GM23338 (cell line): ENCODE measurements around the gene GPC5. TPM values are rescaled to one million over a fixed set of nuclear protein-coding genes. Genes with fewer than 3 reads are reported as not detected.

Experiments used
- ATAC-seq: fragments of 200-7000 bp; cut with Tn5 transposase; 3 replicates; pipeline ENCODE4 v1.9.1; 2020
- DNase-seq: peaks from one replicate; pipeline ENCODE4 v3.0.0-alpha.2; 2015; ENCODE audit warnings: low spot score
- H2AFZ ChIP-seq: fragments of 200-600 bp; sonication (generic); 2 replicates; pipeline ENCODE4 v1.8.0; 2016; ENCODE audit warnings: antibody characterized with exemption, mild to moderate bottlenecking, moderate library complexity
- H3F3A ChIP-seq: fragments of 200-600 bp; sonication (generic); replicated peaks from 2 replicates; pipeline ENCODE4 v1.8.0; 2017; ENCODE audit warnings: antibody characterized with exemption, mixed run types, low read depth
- H3K27ac ChIP-seq: fragments of 200-600 bp; sonication (generic); 2 replicates; pipeline ENCODE4 v1.6.1; 2016; ENCODE audit warnings: low read depth
- H3K27me3 ChIP-seq: fragments of 200-600 bp; sonication (generic); 2 replicates; pipeline ENCODE4 v1.8.0; 2016; ENCODE audit warnings: mild to moderate bottlenecking, mixed run types, moderate library complexity; ENCODE audit not compliant: insufficient read depth
- H3K36me3 ChIP-seq: fragments of 200-600 bp; sonication (generic); 2 replicates; pipeline ENCODE4 v1.8.0; 2016; ENCODE audit warnings: mild to moderate bottlenecking; ENCODE audit not compliant: insufficient read depth
- H3K4me1 ChIP-seq: fragments of 200-600 bp; sonication (generic); 2 replicates; pipeline ENCODE4 v1.8.0; 2016; ENCODE audit warnings: mild to moderate bottlenecking, moderate library complexity; ENCODE audit not compliant: insufficient read depth
- H3K4me2 ChIP-seq: fragments of 200-600 bp; sonication (generic); 2 replicates; pipeline ENCODE4 v1.7.1; 2017; ENCODE audit warnings: mixed run types
- H3K4me3 ChIP-seq: fragments of 200-600 bp; sonication (generic); 2 replicates; pipeline ENCODE4 v1.6.1; 2016; ENCODE audit warnings: mixed run types
- H3K79me2 ChIP-seq: fragments of 200-600 bp; sonication (generic); replicated peaks from 2 replicates; pipeline ENCODE4 v1.8.0; 2017; ENCODE audit warnings: mild to moderate bottlenecking; ENCODE audit not compliant: insufficient read depth
- H3K9me2 ChIP-seq: fragments of 200-600 bp; sonication (generic); 2 replicates; pipeline ENCODE4 v1.8.0; 2017; ENCODE audit not compliant: insufficient read depth
- H4K20me1 ChIP-seq: fragments of 200-600 bp; sonication (generic); replicated peaks from 2 replicates; pipeline ENCODE4 v1.8.0; 2017; ENCODE audit warnings: mild to moderate bottlenecking; ENCODE audit not compliant: insufficient read depth
- H3K27ac Mint-ChIP-seq: 2 replicates; pipeline ENCODE4 v1.8.0; 2020; ENCODE audit warnings: inconsistent platforms, mild to moderate bottlenecking, moderate library complexity, mixed read lengths
- H3K27me3 Mint-ChIP-seq: 3 replicates; pipeline ENCODE4 v1.8.0; 2022; ENCODE audit warnings: low read depth, mild to moderate bottlenecking, moderate library complexity, mixed read lengths, inconsistent platforms; ENCODE audit not compliant: insufficient read depth, poor library complexity
- H3K36me3 Mint-ChIP-seq: 3 replicates; pipeline ENCODE4 v1.8.0; 2021; ENCODE audit warnings: low read depth, mild to moderate bottlenecking, inconsistent platforms, moderate library complexity, mixed read lengths
- H3K4me1 Mint-ChIP-seq: 3 replicates; pipeline ENCODE4 v1.8.0; 2020; ENCODE audit warnings: mild to moderate bottlenecking, inconsistent platforms, mixed read lengths
- H3K4me3 Mint-ChIP-seq: 3 replicates; pipeline ENCODE4 v1.8.0; 2021; ENCODE audit warnings: moderate library complexity, mild to moderate bottlenecking, inconsistent platforms, mixed read lengths
- H3K9me3 Mint-ChIP-seq: 3 replicates; pipeline ENCODE4 v1.8.0; 2020; ENCODE audit warnings: moderate library complexity, mild to moderate bottlenecking, inconsistent platforms, mixed read lengths
- CREB1 ChIP-seq: fragments of 250-450 bp; sonication (Bioruptor Pico); IDR thresholded peaks from 2 replicates; pipeline ENCODE4 v1.5.0; 2020; ENCODE audit warnings: low read depth, mild to moderate bottlenecking, moderate library complexity
- EZH2 ChIP-seq: fragments of 200-600 bp; sonication (generic); IDR thresholded peaks from one replicate; pipeline ENCODE4 v1.8.0; 2017; ENCODE audit warnings: antibody characterized with exemption, mild to moderate bottlenecking, low read depth; ENCODE audit not compliant: unreplicated experiment
- JUNB ChIP-seq: IDR thresholded peaks from one replicate; pipeline ENCODE4 v1.6.1; 2016; ENCODE audit warnings: antibody characterized with exemption; ENCODE audit not compliant: unreplicated experiment
- NANOG ChIP-seq: IDR thresholded peaks from 2 replicates; pipeline ENCODE4 v1.6.1; 2016; ENCODE audit warnings: antibody characterized with exemption, borderline replicate concordance
- POLR2AphosphoS5 ChIP-seq: IDR thresholded peaks from 2 replicates; pipeline ENCODE4 v1.6.1; 2016; ENCODE audit warnings: antibody characterized with exemption, low read depth
- STAT1 ChIP-seq: IDR thresholded peaks from one replicate; pipeline ENCODE4 v1.6.1; 2016; ENCODE audit warnings: antibody characterized with exemption; ENCODE audit not compliant: unreplicated experiment
- ZNF114 ChIP-seq: fragments of 250-450 bp; sonication (Bioruptor Pico); IDR thresholded peaks from 2 replicates; pipeline ENCODE4 v1.5.0; 2020; ENCODE audit warnings: mild to moderate bottlenecking, moderate library complexity
- ZNF331 ChIP-seq: fragments of 250-450 bp; sonication (Bioruptor Pico); IDR thresholded peaks from 2 replicates; pipeline ENCODE4 v1.5.0; 2020; ENCODE audit warnings: low read depth, mild to moderate bottlenecking, moderate library complexity
- polyA plus RNA-seq: library from polyadenylated mRNA; unstranded; fragments of >200 nt; fragmentation: Nextera tagmentation; extraction: Ambion mirVana; gene quantifications from 2 replicates; pipeline ENCODE4 v1.2.1, GENCODE V29; 2016
- total RNA-seq: library from RNA; depleted of rRNA; stranded (reverse); fragments of >200 nt; shearing (Covaris generic); gene quantifications from 2 replicates; pipeline ENCODE4 v1.2.3, GENCODE V29; 2014
- TF ChIP-seq, protein P1 (sequence below), 2 experiments: fragments of 200-600 bp in 1 of 2; sonication (generic) in 1 of 2; conservative IDR thresholded peaks; 2 replicates each; pipeline versions ENCODE4 v1.5.1 to v1.6.1; 2016 to 2017; ENCODE audit warnings: antibody characterized with exemption in 2 of 2, low read depth in 2 of 2, mild to moderate bottlenecking in 2 of 2, moderate library complexity in 1 of 2
- TF ChIP-seq, protein P2 (sequence below): IDR thresholded peaks from one replicate; pipeline ENCODE4 v1.6.1; 2018; ENCODE audit warnings: antibody characterized with exemption; ENCODE audit not compliant: unreplicated experiment
- TF ChIP-seq, protein P3 (sequence below): IDR thresholded peaks from 2 replicates; pipeline ENCODE4 v1.6.1; 2016; ENCODE audit warnings: antibody characterized with exemption

Gene GPC5
- total and polyA plus RNA-seq, 2 experiments from 2014 or later, result 0.95 to 1.1 TPM

DNA sequence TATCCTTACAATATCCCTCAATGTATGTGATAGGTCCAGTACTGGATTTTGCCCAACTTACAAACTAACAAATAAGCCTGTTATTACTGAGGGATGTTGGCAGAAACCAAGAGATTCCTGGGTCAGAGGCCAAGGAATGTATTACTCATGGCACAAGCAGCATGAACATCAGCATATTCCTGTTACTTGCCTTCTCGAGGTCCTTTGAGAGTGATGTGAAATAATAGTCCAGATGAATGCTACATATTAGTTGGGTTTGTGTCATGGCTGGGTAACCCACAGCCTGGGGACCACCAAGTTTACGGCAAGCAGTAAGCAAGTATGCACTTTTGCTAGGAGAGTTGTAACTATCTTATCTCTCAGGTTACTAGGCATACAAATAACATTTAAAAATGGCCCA is 1443.7 kb downstream of the GPC5 start (continued):
- TF ChIP-seq CREB1, result no peak
- no peak for TF ChIP-seq ZNF114 (CRISPR knock-in tag)
- no peak for TF ChIP-seq JUNB
- no peak for TF ChIP-seq ZNF331 (CRISPR knock-in tag)
- TF ChIP-seq POLR2AphosphoS5, result no peak
- TF ChIP-seq EZH2, result no peak
- TF ChIP-seq STAT1, result no peak
- TF ChIP-seq, protein P1, sequence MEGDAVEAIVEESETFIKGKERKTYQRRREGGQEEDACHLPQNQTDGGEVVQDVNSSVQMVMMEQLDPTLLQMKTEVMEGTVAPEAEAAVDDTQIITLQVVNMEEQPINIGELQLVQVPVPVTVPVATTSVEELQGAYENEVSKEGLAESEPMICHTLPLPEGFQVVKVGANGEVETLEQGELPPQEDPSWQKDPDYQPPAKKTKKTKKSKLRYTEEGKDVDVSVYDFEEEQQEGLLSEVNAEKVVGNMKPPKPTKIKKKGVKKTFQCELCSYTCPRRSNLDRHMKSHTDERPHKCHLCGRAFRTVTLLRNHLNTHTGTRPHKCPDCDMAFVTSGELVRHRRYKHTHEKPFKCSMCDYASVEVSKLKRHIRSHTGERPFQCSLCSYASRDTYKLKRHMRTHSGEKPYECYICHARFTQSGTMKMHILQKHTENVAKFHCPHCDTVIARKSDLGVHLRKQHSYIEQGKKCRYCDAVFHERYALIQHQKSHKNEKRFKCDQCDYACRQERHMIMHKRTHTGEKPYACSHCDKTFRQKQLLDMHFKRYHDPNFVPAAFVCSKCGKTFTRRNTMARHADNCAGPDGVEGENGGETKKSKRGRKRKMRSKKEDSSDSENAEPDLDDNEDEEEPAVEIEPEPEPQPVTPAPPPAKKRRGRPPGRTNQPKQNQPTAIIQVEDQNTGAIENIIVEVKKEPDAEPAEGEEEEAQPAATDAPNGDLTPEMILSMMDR (conservative IDR thresholded peaks at IDR 0.05; ENCODE audit: low read depth in 2 of 2), result no peak

DNA sequence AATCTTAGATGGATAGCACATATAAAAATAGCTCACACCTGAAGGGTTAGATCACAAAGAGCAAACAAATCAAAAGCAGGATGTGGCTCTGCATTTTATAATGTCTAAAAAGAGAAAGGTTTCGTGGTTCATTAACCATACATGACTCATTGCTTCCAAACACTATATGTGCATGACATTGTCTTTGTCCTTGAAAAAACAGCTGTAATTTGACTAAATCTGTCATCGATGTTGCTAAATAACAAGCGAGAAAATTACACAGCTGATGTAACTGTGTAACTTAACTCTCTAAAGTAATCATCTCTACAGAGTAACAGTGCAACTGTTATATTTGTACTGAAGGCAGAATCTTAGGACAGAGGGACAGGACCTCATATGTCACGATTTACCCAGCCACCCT is 1445.1 kb downstream of the GPC5 start:
- Histone ChIP-seq H3K27ac (no peak overlapping the region), H3K79me2 (no peaks in the 10 kb centered on the region), H3K9me2 (no peaks in the 10 kb centered on the region), H3F3A (no peaks in the 10 kb centered on the region), H3K4me1 (peaks cover 7% of the 10 kb centered on the region), H3K36me3 (no peaks in the 10 kb centered on the region), H3K4me2 (no peak overlapping the region), H2AFZ (no peak overlapping the region), H3K27me3 (no peaks in the 10 kb centered on the region), H3K4me3 (no peak overlapping the region), H4K20me1 (no peaks in the 10 kb centered on the region)
- no peak for TF ChIP-seq POLR2AphosphoS5
- Mint-ChIP-seq H3K9me3 (no peaks in the 10 kb centered on the region), H3K36me3 (no peaks in the 10 kb centered on the region), H3K4me1 (peaks cover 6% of the 10 kb centered on the region), H3K4me3 (no peak overlapping the region), H3K27ac (no peak overlapping the region), H3K27me3 (no peaks in the 10 kb centered on the region)
- ATAC-seq, result no peak
- DNase-seq, result no peak

DNA sequence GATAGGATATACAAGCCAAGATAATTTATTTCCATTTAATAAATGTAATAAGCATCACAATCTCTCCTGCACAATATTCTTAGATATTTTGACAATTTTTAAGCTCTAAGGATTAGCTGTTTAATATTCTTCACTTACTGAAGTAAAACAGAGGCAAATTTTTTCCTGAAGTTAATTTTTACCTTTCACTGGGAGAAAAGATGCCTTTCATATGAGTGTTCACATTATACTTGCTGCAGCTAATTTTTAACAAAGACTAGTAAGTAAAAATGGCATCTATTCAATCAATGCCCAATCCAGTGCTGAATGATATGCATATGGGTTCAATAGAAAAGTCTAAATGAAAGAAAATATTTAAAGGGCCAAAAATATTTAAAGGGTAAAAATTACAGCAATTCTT is 1451.0 kb downstream of the GPC5 start:
- H3K36me3 ChIP-seq, result no peaks in the 10 kb centered on the region
- H3K4me2 ChIP-seq, result no peak overlapping the region
- ATAC-seq, result no peak
- Mint-ChIP-seq H3K4me3 (no peak overlapping the region), H3K27me3 (no peaks in the 10 kb centered on the region), H3K4me1 (peaks cover 6% of the 10 kb centered on the region), H3K27ac (no peak overlapping the region), H3K9me3 (no peaks in the 10 kb centered on the region), H3K36me3 (no peaks in the 10 kb centered on the region)
- H4K20me1 ChIP-seq, result no peaks in the 10 kb centered on the region
- H3F3A ChIP-seq, result no peaks in the 10 kb centered on the region
- H3K4me3 ChIP-seq, result no peak overlapping the region
- no peaks in the 10 kb centered on the region for H3K79me2 ChIP-seq
- H3K9me2 ChIP-seq, result no peaks in the 10 kb centered on the region
- H3K27ac ChIP-seq, result no peak overlapping the region
- peaks cover 7% of the 10 kb centered on the region for H3K4me1 ChIP-seq
- no peaks in the 10 kb centered on the region for H3K27me3 ChIP-seq
- H2AFZ ChIP-seq, result no peak overlapping the region
- TF ChIP-seq, protein P2, sequence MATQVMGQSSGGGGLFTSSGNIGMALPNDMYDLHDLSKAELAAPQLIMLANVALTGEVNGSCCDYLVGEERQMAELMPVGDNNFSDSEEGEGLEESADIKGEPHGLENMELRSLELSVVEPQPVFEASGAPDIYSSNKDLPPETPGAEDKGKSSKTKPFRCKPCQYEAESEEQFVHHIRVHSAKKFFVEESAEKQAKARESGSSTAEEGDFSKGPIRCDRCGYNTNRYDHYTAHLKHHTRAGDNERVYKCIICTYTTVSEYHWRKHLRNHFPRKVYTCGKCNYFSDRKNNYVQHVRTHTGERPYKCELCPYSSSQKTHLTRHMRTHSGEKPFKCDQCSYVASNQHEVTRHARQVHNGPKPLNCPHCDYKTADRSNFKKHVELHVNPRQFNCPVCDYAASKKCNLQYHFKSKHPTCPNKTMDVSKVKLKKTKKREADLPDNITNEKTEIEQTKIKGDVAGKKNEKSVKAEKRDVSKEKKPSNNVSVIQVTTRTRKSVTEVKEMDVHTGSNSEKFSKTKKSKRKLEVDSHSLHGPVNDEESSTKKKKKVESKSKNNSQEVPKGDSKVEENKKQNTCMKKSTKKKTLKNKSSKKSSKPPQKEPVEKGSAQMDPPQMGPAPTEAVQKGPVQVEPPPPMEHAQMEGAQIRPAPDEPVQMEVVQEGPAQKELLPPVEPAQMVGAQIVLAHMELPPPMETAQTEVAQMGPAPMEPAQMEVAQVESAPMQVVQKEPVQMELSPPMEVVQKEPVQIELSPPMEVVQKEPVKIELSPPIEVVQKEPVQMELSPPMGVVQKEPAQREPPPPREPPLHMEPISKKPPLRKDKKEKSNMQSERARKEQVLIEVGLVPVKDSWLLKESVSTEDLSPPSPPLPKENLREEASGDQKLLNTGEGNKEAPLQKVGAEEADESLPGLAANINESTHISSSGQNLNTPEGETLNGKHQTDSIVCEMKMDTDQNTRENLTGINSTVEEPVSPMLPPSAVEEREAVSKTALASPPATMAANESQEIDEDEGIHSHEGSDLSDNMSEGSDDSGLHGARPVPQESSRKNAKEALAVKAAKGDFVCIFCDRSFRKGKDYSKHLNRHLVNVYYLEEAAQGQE, result no peak
- no peak for TF ChIP-seq NANOG
- TF ChIP-seq CREB1, result no peak
- TF ChIP-seq, protein P3, sequence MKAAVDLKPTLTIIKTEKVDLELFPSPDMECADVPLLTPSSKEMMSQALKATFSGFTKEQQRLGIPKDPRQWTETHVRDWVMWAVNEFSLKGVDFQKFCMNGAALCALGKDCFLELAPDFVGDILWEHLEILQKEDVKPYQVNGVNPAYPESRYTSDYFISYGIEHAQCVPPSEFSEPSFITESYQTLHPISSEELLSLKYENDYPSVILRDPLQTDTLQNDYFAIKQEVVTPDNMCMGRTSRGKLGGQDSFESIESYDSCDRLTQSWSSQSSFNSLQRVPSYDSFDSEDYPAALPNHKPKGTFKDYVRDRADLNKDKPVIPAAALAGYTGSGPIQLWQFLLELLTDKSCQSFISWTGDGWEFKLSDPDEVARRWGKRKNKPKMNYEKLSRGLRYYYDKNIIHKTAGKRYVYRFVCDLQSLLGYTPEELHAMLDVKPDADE, result no peak
- TF ChIP-seq ZNF331 (CRISPR knock-in tag), result no peak
- no peak for DNase-seq
